Measurements from ENCODE around the gene PON2. TPM values are rescaled to one million over a fixed set of nuclear protein-coding genes. Genes with fewer than 3 reads are reported as not detected.

PON2 gene
- total RNA-seq (2022; extraction: Qiagen RNA extraction), result 330 to 385 TPM (median 371 TPM) in 5 replicates

DNA sequence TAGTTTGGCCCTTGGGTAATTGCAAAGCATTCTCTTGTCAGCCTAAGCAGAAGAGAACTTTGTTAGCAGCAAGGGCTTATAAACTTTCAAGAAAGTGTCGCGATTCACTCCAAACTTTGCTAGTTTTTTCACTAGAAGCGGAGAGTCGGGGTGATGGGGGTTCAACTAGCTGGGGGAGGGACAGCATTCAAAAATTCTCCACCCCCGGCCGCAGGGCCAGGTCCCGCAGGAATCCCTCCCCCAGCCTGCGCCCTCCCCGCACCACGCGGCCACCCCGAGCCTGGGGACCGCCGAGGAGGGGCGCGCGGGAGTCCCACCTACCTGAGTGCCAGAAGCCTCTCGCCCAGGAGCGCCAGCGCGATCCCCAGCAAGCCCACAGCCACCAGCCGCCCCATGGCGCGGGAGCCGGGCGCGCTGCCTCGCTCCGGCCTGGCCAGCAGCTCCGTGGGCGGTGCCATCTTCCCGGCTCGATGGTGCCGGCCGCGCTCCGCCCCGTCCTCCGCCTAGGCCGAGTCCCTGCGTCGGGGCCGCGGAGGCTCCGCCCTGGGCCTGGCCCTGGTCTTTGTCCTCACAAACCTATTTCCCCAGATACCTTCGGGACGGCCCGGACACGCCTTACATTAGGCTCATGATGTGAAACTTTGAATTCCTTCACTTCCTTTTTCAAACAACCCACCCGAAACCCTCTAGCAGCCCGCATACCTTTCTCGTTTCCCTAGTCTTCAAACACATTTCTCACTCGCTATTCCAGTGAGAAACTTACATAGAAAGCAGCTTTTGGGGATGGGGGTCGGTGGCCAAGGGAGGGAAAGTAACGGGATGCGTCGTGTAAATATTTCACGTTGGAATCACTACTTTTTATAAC lies at the start of gene PON2:
Gene PON2, minus strand, starts transcription at position 472 of the 865 bp plus-strand sequence. Its CDS starts 77 bp downstream, at position 395.

DNA sequence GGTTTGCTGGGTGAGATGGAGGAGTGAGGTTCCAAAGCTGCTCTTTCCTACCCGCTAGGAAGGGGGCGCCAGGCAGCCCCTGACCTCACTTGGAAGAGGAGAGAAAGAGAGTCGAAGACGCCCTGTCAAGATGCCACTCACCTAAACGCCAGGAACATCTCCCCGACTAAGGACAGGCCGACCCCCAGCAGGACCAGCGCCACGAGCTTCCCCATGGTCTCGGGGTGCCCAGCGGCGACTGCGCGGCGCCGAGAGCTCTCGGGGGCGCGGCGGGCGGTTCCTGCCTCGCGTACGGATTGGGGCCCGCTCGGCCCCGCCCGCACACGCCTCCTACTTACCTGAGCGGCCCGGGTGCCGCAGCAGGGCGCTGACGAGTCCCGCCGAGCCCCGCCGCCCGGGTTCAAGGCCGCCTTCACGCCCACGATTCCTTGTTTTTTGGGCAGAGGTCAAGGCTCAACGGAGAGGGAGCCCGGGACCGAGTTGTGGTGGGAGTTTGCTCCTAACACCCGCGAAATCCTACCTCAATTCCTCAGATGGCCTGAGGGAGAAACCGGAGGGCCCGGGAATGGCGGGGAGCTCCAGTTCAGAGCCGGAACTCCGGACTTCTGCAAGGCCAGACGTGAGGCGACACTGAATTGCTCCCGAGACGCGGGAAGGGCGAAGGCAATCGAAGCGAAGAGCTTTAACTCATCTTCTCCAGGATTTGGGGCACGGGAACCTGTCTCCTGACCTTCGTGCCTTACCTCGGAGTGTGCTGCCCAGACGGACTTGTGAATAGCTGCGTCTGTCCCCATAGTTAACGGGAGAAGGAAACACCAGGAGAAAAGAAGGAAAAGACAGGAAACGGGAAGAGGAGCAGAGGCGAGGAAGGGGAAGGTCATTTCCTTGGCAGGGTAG lies 38.4 kb downstream of the PON2 start, which contains the start of gene PON3:
Gene PON3, minus strand, starts transcription at position 240 of the 897 bp plus-strand sequence. Its CDS starts 25 bp downstream, at position 215.

Other genes with a start within 250 kb of the PON2 start
- 0.75 to 1.6 TPM (median 1.0 TPM) in 5 replicates for gene PON1, start 110.5 kb downstream of the PON2 start, total RNA-seq (2022; extraction: Qiagen RNA extraction)
- gene PON3, start 38.7 kb downstream of the PON2 start, total RNA-seq (2022; extraction: Qiagen RNA extraction), result 30.2 to 41.2 TPM (median 36.7 TPM) in 5 replicates
- gene ASB4, start 50.9 kb upstream of the PON2 start, total RNA-seq (2022; extraction: Qiagen RNA extraction), result 0.13 to 0.36 TPM (median 0.22 TPM) in 5 replicates
- gene PDK4, start 161.5 kb upstream of the PON2 start, total RNA-seq (2022; extraction: Qiagen RNA extraction), result 18.2 to 24.6 TPM (median 22.2 TPM) in 5 replicates

Data from A549 treated with Mapracorat at 1 μM for 4 hours (cell line).